Dedifferentiated amniotic fluid mesenchymal stem cell (primary cell): ENCODE data around the gene TINAG.

Experiments
- DNase-seq: peaks from one replicate; pipeline ENCODE4 v3.0.0-alpha.2; 2016; ENCODE audit errors: extremely low spot score

TINAG gene

GRCh38 chr6:54308289-54308985, at the start of gene TINAG:
TINAG (plus strand) TSS chr6:54308441; CDS start chr6:54308551, 110 bp downstream.
- no peak for DNase-seq

DNA sequence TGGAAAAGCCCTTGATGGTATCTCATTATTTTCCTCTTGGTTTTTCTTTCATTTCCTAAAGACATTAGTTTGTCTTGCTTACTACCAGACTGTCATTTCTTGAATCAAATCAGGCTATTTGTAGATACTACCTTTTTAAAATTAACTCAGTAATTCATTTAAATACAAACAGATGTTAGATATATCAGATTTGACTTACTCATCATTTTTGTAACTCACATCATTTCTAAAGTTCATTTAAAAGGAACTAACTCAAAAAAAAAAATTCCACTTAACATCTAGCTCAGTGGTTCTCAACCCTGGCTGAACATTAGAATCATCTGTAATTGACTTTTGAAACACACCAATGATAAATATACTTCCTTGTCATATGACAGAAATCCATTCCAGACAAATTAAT, 48.2 kb upstream of the TINAG start:
- no peak for DNase-seq

GRCh38 chr6:54262499-54262898, 45.7 kb upstream of the TINAG start:
- no peak for DNase-seq

- no peak for DNase-seq
Observed at GRCh38 chr6:54262971-54263370, 45.3 kb upstream of the TINAG start.

DNA sequence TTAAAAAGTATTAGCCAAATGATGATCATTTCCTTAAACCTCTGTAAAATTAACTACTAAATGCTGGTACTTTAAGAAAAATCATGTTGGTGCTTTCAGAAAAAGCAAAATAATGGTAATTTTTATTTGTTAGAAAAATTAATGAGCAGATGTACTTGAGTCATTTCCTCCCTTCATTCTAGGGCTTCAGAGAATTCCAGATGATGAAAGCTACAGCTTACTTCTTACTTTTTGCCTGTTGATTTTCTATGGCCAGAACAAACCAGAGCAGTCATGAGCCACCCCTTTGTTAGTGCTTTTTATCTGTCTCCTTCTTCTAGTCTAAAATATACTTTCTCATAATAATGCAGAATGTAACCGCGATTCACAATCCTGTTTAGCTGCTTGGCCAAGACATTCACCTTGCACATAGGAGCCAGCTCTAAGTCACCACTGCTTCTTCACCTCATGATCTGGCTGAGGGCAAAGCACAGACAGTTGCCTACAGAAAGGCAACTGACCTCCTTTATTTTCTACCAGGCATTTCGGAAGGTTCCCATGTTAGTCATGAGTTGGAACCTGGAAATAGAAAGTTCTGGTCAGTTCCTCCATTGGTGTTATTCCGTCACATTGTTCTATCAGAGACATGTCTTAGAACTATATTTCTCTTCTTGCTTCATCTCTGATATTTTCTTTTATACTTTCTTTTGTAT, 43.5 kb upstream of the TINAG start:
- DNase-seq = no peak

GRCh38 chr6:54266400-54266923, 41.8 kb upstream of the TINAG start:
- DNase-seq = no peak

DNA sequence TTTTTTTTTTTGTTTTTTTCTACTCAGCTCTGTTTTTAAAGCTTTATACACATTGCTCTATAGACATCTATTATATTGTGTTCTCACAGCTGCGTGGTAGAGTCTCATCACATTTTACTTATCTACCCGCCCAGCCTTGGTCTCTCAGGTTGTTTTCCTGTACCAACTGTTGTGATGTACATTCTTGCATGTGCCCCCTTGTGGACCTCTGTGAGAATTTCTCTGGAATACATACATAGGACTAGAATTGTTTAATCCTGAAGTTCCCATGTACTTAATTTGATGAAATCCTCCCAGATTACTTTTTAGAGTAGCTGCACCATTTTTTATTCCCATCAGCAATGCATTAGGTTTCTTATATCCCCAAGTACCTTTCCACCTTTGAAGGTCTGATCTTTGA, 40.4 kb upstream of the TINAG start:
- DNase-seq = no peak

- no peak for DNase-seq
Observed at GRCh38 chr6:54273214-54273820, 34.9 kb upstream of the TINAG start.

DNA sequence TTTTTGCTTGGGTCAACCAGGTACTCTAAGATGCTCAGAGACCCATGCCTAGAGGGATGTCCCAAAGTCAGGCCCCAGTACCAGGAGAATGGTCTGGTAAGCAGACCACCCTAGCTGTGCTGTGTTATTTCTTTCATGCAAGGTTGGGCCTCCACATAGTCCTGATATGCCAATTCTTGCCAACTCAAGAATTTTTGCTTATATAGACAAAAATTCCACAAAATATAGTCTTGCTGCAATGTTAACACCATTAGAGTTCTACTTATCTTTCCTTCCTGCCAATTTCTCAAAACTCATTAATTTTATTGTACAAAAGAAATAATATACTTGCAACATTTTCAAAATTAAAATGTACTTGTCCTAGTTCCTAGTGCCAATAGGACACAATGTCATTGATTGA, 33.9 kb upstream of the TINAG start:
- DNase-seq = no peak

GRCh38 chr6:54282186-54282585, 26.1 kb upstream of the TINAG start:
- peak; percentile 81 for DNase-seq

DNA sequence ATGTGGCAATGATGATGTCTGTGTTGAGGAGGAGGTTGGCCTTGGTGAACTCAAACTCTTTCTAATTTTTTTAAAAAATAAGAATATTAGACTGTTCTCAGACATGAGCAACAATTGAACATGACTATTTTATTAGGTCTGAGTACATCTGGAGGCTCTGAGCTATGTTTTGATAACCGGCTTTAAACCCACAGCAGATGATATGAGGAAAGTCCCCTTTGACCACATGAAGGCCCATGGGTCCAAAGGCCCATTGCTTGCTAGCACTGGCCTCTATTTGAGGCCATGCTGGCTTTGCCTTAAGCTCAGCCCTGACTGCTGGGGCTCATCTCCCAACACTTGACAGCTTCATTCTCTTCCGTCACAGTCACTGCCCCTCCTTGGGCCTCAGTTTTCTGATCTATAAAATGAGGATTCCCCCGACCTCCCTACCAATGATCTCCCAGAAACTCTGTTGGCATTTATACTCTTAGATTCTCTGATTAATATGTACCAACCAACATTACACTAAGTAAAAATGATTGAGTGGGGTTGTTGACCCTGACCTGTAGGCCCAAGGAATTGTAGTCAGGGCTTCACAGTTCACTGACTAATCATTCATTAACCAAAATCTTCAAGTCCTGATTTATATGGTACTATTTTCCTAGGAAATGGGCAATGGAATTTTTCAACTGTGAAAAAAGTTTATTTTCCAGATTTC, 23.9 kb upstream of the TINAG start:
- DNase-seq = no peak

- no peak for DNase-seq
Observed at GRCh38 chr6:54285595-54285994, 22.6 kb upstream of the TINAG start.

GRCh38 chr6:54286141-54286540, 22.1 kb upstream of the TINAG start:
- DNase-seq = no peak

DNA sequence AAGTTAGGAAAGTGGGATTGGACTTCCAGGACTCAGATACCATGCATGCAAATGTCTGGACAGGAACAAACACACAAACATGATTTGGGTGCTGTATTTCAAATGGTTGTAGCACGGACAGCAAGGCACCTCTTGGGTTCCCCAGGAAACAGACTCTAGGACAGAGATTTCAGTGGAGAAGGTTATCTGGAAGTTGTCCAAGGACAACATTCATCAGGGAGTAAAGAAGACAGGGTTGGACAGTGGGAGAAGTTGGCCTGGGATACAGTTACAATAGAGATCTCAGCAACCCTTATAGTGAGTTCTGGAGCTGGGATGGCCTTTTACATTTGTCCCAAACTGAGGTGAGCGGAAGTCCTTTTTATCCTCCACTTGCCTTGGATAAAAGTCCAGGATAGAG, 19.8 kb upstream of the TINAG start:
- DNase-seq = no peak

DNA sequence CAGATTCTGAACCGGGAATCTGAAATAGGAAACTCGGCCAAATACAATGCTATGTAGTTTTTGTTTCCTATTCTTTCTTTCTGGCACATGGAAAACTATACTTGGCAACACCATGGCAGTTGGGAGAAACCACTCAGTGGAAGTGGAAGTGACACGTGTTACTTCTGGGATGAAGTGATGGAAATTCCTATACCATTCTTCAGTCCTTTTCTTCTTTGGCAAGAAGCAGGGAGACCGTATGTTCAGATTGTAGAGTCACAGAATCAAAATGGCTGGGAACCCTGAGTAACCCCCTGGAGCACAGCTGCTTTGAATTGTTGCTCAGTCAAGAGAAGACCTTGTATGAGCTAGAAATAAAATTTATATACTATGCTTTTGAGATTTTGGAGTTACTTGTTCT, 18.8 kb upstream of the TINAG start:
- no peak for DNase-seq

- peak; percentile 58 for DNase-seq
Observed at GRCh38 chr6:54291146-54291545, 17.1 kb upstream of the TINAG start.

- DNase-seq = no peak
Observed at GRCh38 chr6:54291738-54292137, 16.5 kb upstream of the TINAG start.

- no peak for DNase-seq
Observed at GRCh38 chr6:54294965-54295532, 13.2 kb upstream of the TINAG start.

DNA sequence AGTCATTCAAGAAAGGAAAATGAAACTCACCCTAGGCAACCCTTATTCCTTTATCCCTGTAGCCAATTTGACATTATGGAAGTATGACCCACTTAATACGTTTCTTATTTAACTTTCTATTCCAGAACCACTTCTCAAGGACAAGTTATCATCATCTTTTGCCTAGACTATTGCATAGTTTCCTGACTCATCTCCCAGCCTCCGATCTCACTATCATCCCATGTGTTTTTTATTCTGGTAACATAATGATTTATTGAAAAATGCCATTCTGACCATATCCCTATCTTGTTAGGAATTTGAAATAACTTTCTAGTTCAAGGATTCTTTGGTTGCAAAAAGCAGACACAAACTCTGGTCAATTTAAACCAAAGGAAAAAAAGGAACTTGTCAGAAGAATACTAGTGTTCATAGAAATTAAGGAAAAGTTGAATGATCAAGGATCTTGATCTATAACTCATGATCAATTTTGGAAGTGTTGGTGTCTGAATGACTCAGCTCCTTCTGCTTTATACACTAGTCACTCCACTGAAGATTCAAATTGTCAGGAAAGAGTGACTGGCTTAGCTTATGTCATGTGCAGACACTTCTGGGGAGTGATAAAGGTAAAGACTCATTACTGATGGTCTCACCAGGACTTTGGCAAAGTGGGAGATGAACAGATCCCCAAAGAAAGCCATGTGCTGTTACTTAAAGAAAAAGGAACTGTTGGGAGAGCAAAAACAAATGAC, 8.5 kb upstream of the TINAG start:
- DNase-seq = peak; percentile 26

GRCh38 chr6:54301770-54302169, 6.5 kb upstream of the TINAG start:
- no peak for DNase-seq

GRCh38 chr6:54307439-54307910, 766 bp upstream of the TINAG start:
- no peak for DNase-seq
